Heart left ventricle (tissue), 16 donors: ENCODE results near the gene GBGT1. TPM values are rescaled to one million over a fixed set of nuclear protein-coding genes. Genes with fewer than 3 reads are reported as not detected.

Source experiments
- ATAC-seq, 4 donors: fragments of 200-7000 bp; cut with Tn5 transposase; one replicate each; pipeline ENCODE4 v1.9.1; 2020 to 2022; ENCODE audit warnings: moderate library complexity in 4 of 4, mild to moderate bottlenecking in 3 of 4, moderate number of reproducible peaks in 1 of 4
- DNase-seq, 5 donors: peaks; one replicate each; pipeline ENCODE4 v3.0.0-alpha.2; 2020
- H3K27ac ChIP-seq, 12 donors: fragments of 200-600 bp; sonication (generic) in 4 of 12; one replicate each; pipeline versions ENCODE4 v1.5.0 to v1.8.0; 2016 to 2022; ENCODE audit warnings: mild to moderate bottlenecking in 2 of 12
- H3K27me3 ChIP-seq, 9 donors: fragments of 200-600 bp; sonication (generic) in 2 of 9; one replicate each; pipeline versions ENCODE4 v1.5.1 to v1.8.0; 2016 to 2022; ENCODE audit warnings: mild to moderate bottlenecking in 3 of 9
- H3K36me3 ChIP-seq, 9 donors: fragments of 200-600 bp; sonication (generic) in 2 of 9; one replicate each; pipeline versions ENCODE4 v1.5.0 to v1.8.0; 2018 to 2022; ENCODE audit warnings: mild to moderate bottlenecking in 2 of 9
- H3K4me1 ChIP-seq, 12 donors: fragments of 200-600 bp; sonication (generic) in 4 of 12; one replicate each; pipeline versions ENCODE4 v1.5.0 to v1.8.0; 2016 to 2022; ENCODE audit warnings: mild to moderate bottlenecking in 3 of 12
- H3K4me3 ChIP-seq, 12 donors: fragments of 200-600 bp; sonication (generic) in 4 of 12; one replicate each; pipeline versions ENCODE4 v1.5.0 to v1.8.0; 2017 to 2022; ENCODE audit warnings: mild to moderate bottlenecking in 9 of 12, moderate library complexity in 4 of 12
- H3K9me3 ChIP-seq, 12 donors: fragments of 200-600 bp; sonication (generic) in 4 of 12; one replicate each; pipeline versions ENCODE4 v1.5.0 to v1.8.0; 2016 to 2022; ENCODE audit warnings: mild to moderate bottlenecking in 1 of 12
- CTCF ChIP-seq, 12 donors: fragments of 200-600 bp; sonication (generic) in 4 of 12; IDR thresholded peaks; one replicate each; pipeline versions ENCODE4 v1.5.0 to v1.8.0; 2018 to 2022; ENCODE audit warnings: antibody characterized with exemption in 12 of 12, mild to moderate bottlenecking in 5 of 12
- POLR2A ChIP-seq, 2 donors: fragments of 450-650 bp; IDR thresholded peaks; one replicate each; pipeline ENCODE4 v1.6.1; 2017; ENCODE audit warnings: antibody characterized with exemption in 2 of 2, mild to moderate bottlenecking in 2 of 2, moderate library complexity in 2 of 2
- WGBS, 4 donors: extraction: QIAGEN DNeasy Blood & Tissue Kit in 2 of 4; methylation state at CpG; one replicate each; pipeline versions ENCODE4 v1.1.5 to v1.1.7; 2013 to 2018; 5-methylcytosine and 5-hydroxymethylcytosine counted together
- intact Hi-C, 10 donors: fragments of 100-400 bp; cut with DNase I; formaldehyde crosslinking; loops; one replicate each; pipeline versions ENCODE4 v1.11.1 to v1.14.2; 2022
- polyA plus RNA-seq, 2 donors: library from polyadenylated mRNA; stranded (reverse); fragments of 200-250 nt; gene quantifications; one replicate each; pipeline ENCODE4 v1.2.3, GENCODE V29; 2013
- total RNA-seq, 9 donors: library from RNA; depleted of rRNA in 2 of 9; stranded (reverse); fragments of >200 nt in 2 of 9; fragmentation: NEBNext Ultra II Directional in 3 of 9; extraction: Animal tissue kit (Norgen Biotek cat#: 25700) in 3 of 9; gene quantifications; one replicate each; pipeline versions ENCODE4 v1.1.0 to v1.2.4, GENCODE V29; 2016 to 2023
- donor health status: ischemic (EF 13 %, LVEDD 7.1; RV severe dilation, severe dysfunction).
- donor health status: healthy with polysubstance abuse.
- donor health status: DM: no; HTN: yes; CAD: no.
- donor health status: DM: no; HTN: no; CAD: no.
- donor health status: ischemic (EF 25% LVEDD 6.9; RV normal size, moderate dysfunction).
- donor health status: ischemic (EF 25% LVEDD 5.7; RV mildly dilated, moderate dysfunction).
- donor health status: healthy.
- donor health status: DM: yes; HTN: yes; CAD: no.
- donor health status: ischemic (EF 35%, LVEDD 5.7; RV mildly dilated, moderate dysfunction).
- donor health status: nonischemic (EF 11% LVEDD 7.7; RV severe dilation, severe dysfunction).
- donor health status: DM: yes; HTN: yes; CAD: no.
- donor health status: PGD.
- donor health status: ischemic (EF 29% LVEDD 5.4; RV normal size, mild dysfunction).
- donor health status: nonischemic (EF 23%, LVEDD 6.1; RV moderate dilation, normal function).

The GBGT1 gene
- total and polyA plus RNA-seq, 11 donors, result 4.6 to 22.5 (median 7.0) TPM

- no peaks in the 10 kb centered on the region for H3K9me3 ChIP-seq
- H3K27ac ChIP-seq, result no peak overlapping the region
- intact Hi-C loops, result loop anchor here (1.0 to 10.0 kb wide), 16 partner anchors 46 to 541 kb away; partner anchors contain the start of gene ABO (in 7 of the 10)
- DNase-seq (no peak), ATAC-seq (no peak)
- TF ChIP-seq CTCF (IDR thresholded peaks at IDR 0.05) (no peak), POLR2A (IDR thresholded peaks at IDR 0.05) (no peak)
- no peak overlapping the region for H3K4me3 ChIP-seq
- no peaks in the 10 kb centered on the region for H3K36me3 ChIP-seq
- peaks cover 0 to 12% (median 0%) of the 10 kb centered on the region in 12 donors for H3K4me1 ChIP-seq
- peaks cover 0 to 12% (median 0%) of the 10 kb centered on the region in 9 donors for H3K27me3 ChIP-seq
- WGBS, 4 donors, result 80 to 93% (median 87%) methylated on average over 4 to 6 of the region's 6 CpGs
Measured at GRCh38 chr9:133186736-133187135, 23.0 kb upstream of the GBGT1 start.

- intact Hi-C loops, result loop anchor here (1.0 to 10.0 kb wide), 16 partner anchors 47 to 542 kb away; partner anchors contain the start of gene ABO (in 6 of the 10)
- no peak overlapping the region for H3K4me3 ChIP-seq
- 8 to 16% (median 11%) methylated on average over 7 of the region's 8 CpGs for WGBS, 4 donors
- peaks cover 0 to 12% (median 0%) of the 10 kb centered on the region in 12 donors for H3K4me1 ChIP-seq
- TF ChIP-seq POLR2A (IDR thresholded peaks at IDR 0.05), result no peak
- peak; percentile 41 to 79 (median 61) for TF ChIP-seq CTCF (IDR thresholded peaks at IDR 0.05)
- H3K9me3 ChIP-seq, result no peaks in the 10 kb centered on the region
- no peak overlapping the region for H3K27ac ChIP-seq
- peak in 2 of 5 donors; percentile 43 to 49 for DNase-seq
- H3K36me3 ChIP-seq, result no peaks in the 10 kb centered on the region
- peaks cover 0 to 12% (median 0%) of the 10 kb centered on the region in 9 donors for H3K27me3 ChIP-seq
- ATAC-seq, result peak in 3 of 4 donors; percentile 65 to 88 (median 81)
Measured at GRCh38 chr9:133184971-133185370, 21.3 kb upstream of the GBGT1 start.

DNA sequence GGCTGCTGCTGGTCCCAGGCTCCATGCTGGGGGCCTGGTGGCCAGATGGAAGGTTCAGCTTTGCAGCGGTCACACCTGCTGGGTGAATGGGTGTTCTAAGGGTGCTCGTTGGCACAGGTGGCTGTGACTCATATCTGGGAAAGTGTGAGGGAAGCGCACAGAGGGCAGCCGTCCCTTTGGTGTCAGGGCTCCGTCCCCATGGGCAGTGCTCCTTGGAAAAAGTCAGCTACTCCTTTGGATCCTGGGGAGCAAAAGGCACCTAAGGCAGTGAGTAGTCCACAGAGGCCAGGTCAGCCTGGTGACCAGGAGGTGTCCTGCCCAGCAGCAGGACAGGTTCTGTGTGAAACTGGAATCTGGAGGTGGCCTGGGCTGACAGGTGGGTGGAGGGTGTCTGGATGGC lies 18.4 kb upstream of the GBGT1 start:
- H3K9me3 ChIP-seq, result no peaks in the 10 kb centered on the region
- 69 to 92% (median 83%) methylated on average over 5 of the region's 5 CpGs for WGBS, 4 donors
- H3K4me3 ChIP-seq, result no peak overlapping the region
- ATAC-seq (no peak), DNase-seq (no peak)
- intact Hi-C loops, result loop anchor here in 5 of 10 donors (5.0 to 10.0 kb wide), 4 partner anchors 93 to 543 kb away; partner anchors contain the start of gene ABO (in 3 of the 5)
- H3K36me3 ChIP-seq, result no peaks in the 10 kb centered on the region
- H3K27me3 ChIP-seq, result peaks cover 0 to 4% (median 0%) of the 10 kb centered on the region in 9 donors
- H3K27ac ChIP-seq, result no peak overlapping the region
- peaks cover 0 to 12% (median 0%) of the 10 kb centered on the region in 12 donors for H3K4me1 ChIP-seq
- TF ChIP-seq CTCF (IDR thresholded peaks at IDR 0.05), result no peak
- no peak for TF ChIP-seq POLR2A (IDR thresholded peaks at IDR 0.05)

- 74 to 88% (median 85%) methylated on average over 3 of the region's 3 CpGs for WGBS, 4 donors
- intact Hi-C loops, result loop anchor here in 5 of 10 donors (5.0 to 10.0 kb wide), 4 partner anchors 93 to 543 kb away; partner anchors contain the start of gene ABO (in 3 of the 5)
- Histone ChIP-seq H3K9me3 (no peaks in the 10 kb centered on the region), H3K4me3 (no peak overlapping the region), H3K4me1 (peaks cover 0 to 12% (median 0%) of the 10 kb centered on the region in 12 donors), H3K27ac (no peak overlapping the region), H3K27me3 (peaks cover 0 to 4% (median 0%) of the 10 kb centered on the region in 9 donors), H3K36me3 (no peaks in the 10 kb centered on the region)
- TF ChIP-seq POLR2A (IDR thresholded peaks at IDR 0.05), result no peak
- DNase-seq (no peak), ATAC-seq (no peak)
Measured at GRCh38 chr9:133181561-133181960, 17.8 kb upstream of the GBGT1 start.
